Psoas muscle (tissue), 8 donors: Measurements from ENCODE around the gene F7. TPM values are rescaled to one million over a fixed set of nuclear protein-coding genes. Genes with fewer than 3 reads are reported as not detected.
"Not testable (repeated sequence)": the region's sequence is repeated elsewhere in the genome, so short reads cannot be mapped to it uniquely, and the experiment has no call there.

Experiments used
- ATAC-seq, 4 donors: fragments of 200-7000 bp; cut with Tn5 transposase; one replicate each; pipeline ENCODE4 v1.9.1; 2020; ENCODE audit warnings: moderate library complexity in 3 of 4, mild to moderate bottlenecking in 2 of 4
- DNase-seq, 2 donors: peaks; one replicate each; pipeline ENCODE4 v3.0.0-alpha.2; 2020
- H3K27ac ChIP-seq: fragments of 200-600 bp; one replicate; pipeline ENCODE4 v1.8.0; 2022
- H3K27me3 ChIP-seq, 3 donors: fragments of 200-600 bp in 1 of 3; one replicate each; pipeline versions ENCODE4 v1.6.1 to v1.8.0; 2013 to 2022; ENCODE audit warnings: low read length in 2 of 3, mild to moderate bottlenecking in 2 of 3, moderate library complexity in 1 of 3; ENCODE audit not compliant: insufficient read depth in 3 of 3
- H3K36me3 ChIP-seq, 2 donors: fragments of 200-600 bp in 1 of 2; one replicate each; pipeline versions ENCODE4 v1.6.1 to v1.8.0; 2013 to 2022; ENCODE audit warnings: low read depth in 1 of 2, mild to moderate bottlenecking in 1 of 2, moderate library complexity in 1 of 2; ENCODE audit not compliant: insufficient read depth in 1 of 2
- H3K4me1 ChIP-seq: fragments of 200-600 bp; one replicate; pipeline ENCODE4 v1.8.0; 2022
- H3K4me3 ChIP-seq: fragments of 200-600 bp; one replicate; pipeline ENCODE4 v1.8.0; 2022; ENCODE audit warnings: mild to moderate bottlenecking
- H3K9me3 ChIP-seq: fragments of 200-600 bp; one replicate; pipeline ENCODE4 v1.8.0; 2022
- CTCF ChIP-seq: fragments of 200-600 bp; IDR thresholded peaks from one replicate; pipeline ENCODE4 v1.8.0; 2022; ENCODE audit warnings: antibody characterized with exemption
- WGBS, 3 donors: extraction: QIAGEN DNeasy Blood & Tissue Kit; methylation state at CpG; one replicate each; pipeline versions ENCODE4 v1.1.6 to v1.1.7; 2013; 5-methylcytosine and 5-hydroxymethylcytosine counted together
- intact Hi-C, 2 donors: fragments of 100-400 bp; cut with DNase I; formaldehyde crosslinking; loops; one replicate each; pipeline versions ENCODE4 v1.11.0 to v1.14.2; 2022
- polyA plus RNA-seq, 3 donors: library from polyadenylated mRNA; stranded (reverse); fragments of 200-250 nt; gene quantifications; one replicate each; pipeline ENCODE4 v1.2.3, GENCODE V29; 2013
- total RNA-seq, 4 donors: library from RNA; stranded (reverse); fragmentation: NEBNext Ultra II Directional in 2 of 4; extraction: Animal tissue kit (Norgen Biotek cat#: 25700) in 2 of 4; gene quantifications; one replicate each; pipeline versions ENCODE4 v1.2.1 to v1.2.4, GENCODE V29; 2021 to 2023
- donor health status: healthy with polysubstance abuse.
- donor health status: DM: no; HTN: no; CAD: no; lungs with moderate emphysema.
- donor health status: Bipolar disorder and iron deficiency.
- donor health status: healthy.
- donor health status: DM: yes; HTN: yes; CAD: no.
- donor health status: DM: no; HTN: no; CAD: no.
- donor health status: DM: no; HTN: no; CAD: no.
- donor health status: DM: yes; HTN: yes; CAD: no.

F7 gene
- total and polyA plus RNA-seq, 7 donors, result 0.08 to 0.20 (median 0.10) TPM; not detected in 4

GRCh38 chr13:113099142-113099541 lies 6.4 kb upstream of the F7 start:
- WGBS, 3 donors, result 76 to 84% (median 79%) methylated on average over 11 of the region's 11 CpGs
- no peaks in the 10 kb centered on the region for H3K36me3 ChIP-seq
- H3K27ac ChIP-seq, result no peak overlapping the region
- intact Hi-C loops, result no loop called here
- peaks cover 6% of the 10 kb centered on the region for H3K4me1 ChIP-seq
- no peaks in the 10 kb centered on the region for H3K9me3 ChIP-seq
- H3K27me3 ChIP-seq, result peaks cover 0 to 20% (median 4%) of the 10 kb centered on the region in 3 donors
- H3K4me3 ChIP-seq, result no peak overlapping the region
- DNase-seq, result no peak
- ATAC-seq, result no peak
- no peak for TF ChIP-seq CTCF

GRCh38 chr13:113102302-113102701 lies 3.3 kb upstream of the F7 start:
- H3K9me3 ChIP-seq, H3K4me1 ChIP-seq, intact Hi-C loops, DNase-seq, H3K4me3 ChIP-seq, H3K36me3 ChIP-seq, ATAC-seq, H3K27ac ChIP-seq: not testable (repeated sequence)
- WGBS, 3 donors, result 45 to 53% (median 45%) methylated on average over 9 to 10 of the region's 10 CpGs
- peaks cover 0 to 16% (median 9%) of the 10 kb centered on the region in 3 donors for H3K27me3 ChIP-seq

- ATAC-seq, result no peak
- DNase-seq, result no peak
- 70 to 75% (median 72%) methylated on average over 12 of the region's 12 CpGs for WGBS, 3 donors
Observed at GRCh38 chr13:113102727-113103126, 2.9 kb upstream of the F7 start.

GRCh38 chr13:113103646-113104045 lies 1.9 kb upstream of the F7 start:
- peak in 1 of 4 donors; percentile 42 for ATAC-seq
- intact Hi-C loops, result no loop called here
- Histone ChIP-seq H3K27me3 (peaks cover 0 to 15% (median 9%) of the 10 kb centered on the region in 3 donors), H3K4me1 (no peaks in the 10 kb centered on the region), H3K9me3 (no peaks in the 10 kb centered on the region), H3K4me3 (no peak overlapping the region), H3K27ac (no peak overlapping the region), H3K36me3 (no peaks in the 10 kb centered on the region)
- 67 to 70% (median 68%) methylated on average over 7 to 9 of the region's 9 CpGs for WGBS, 3 donors
- no peak for TF ChIP-seq CTCF
- DNase-seq, result no peak

More at GRCh38 chr13:113102727-113103126, 2.9 kb upstream of the F7 start:
- intact Hi-C loops, result no loop called here
- H3K36me3 ChIP-seq, result no peaks in the 10 kb centered on the region
- H3K9me3 ChIP-seq, result no peaks in the 10 kb centered on the region
- no peak overlapping the region for H3K4me3 ChIP-seq
- TF ChIP-seq CTCF, result no peak
- no peak overlapping the region for H3K27ac ChIP-seq
- peaks cover 0 to 15% (median 9%) of the 10 kb centered on the region in 3 donors for H3K27me3 ChIP-seq
- peaks cover 6% of the 10 kb centered on the region for H3K4me1 ChIP-seq

GRCh38 chr13:113105921-113106452 lies 396 bp downstream of the F7 start:
- Histone ChIP-seq H3K4me1 (no peaks in the 10 kb centered on the region), H3K27ac (no peak overlapping the region), H3K4me3 (no peak overlapping the region), H3K36me3 (no peaks in the 10 kb centered on the region), H3K27me3 (peaks cover 0 to 34% (median 24%) of the 10 kb centered on the region in 3 donors), H3K9me3 (no peaks in the 10 kb centered on the region)
- no peak for TF ChIP-seq CTCF
- intact Hi-C loops, result no loop called here
- ATAC-seq (no peak), DNase-seq (peak in 1 of 2 donors; percentile 1)
- WGBS, 3 donors, result 54 to 58% (median 57%) methylated on average over 16 of the region's 16 CpGs
